Fibroblast of skin of left biceps (primary cell): ENCODE data around the gene CTTNBP2NL.
A peak's percentile ranks its signal among the peaks of the same experiment; 100 is the strongest.
"Not testable (repeated sequence)": the region's sequence is repeated elsewhere in the genome, so short reads cannot be mapped to it uniquely, and the experiment has no call there.

ENCODE experiments used
- DNase-seq, 2 experiments: peaks; one replicate each; pipeline ENCODE4 v3.0.0-alpha.2; 2013; ENCODE audit warnings: low read depth in 2 of 2

Gene CTTNBP2NL

DNA sequence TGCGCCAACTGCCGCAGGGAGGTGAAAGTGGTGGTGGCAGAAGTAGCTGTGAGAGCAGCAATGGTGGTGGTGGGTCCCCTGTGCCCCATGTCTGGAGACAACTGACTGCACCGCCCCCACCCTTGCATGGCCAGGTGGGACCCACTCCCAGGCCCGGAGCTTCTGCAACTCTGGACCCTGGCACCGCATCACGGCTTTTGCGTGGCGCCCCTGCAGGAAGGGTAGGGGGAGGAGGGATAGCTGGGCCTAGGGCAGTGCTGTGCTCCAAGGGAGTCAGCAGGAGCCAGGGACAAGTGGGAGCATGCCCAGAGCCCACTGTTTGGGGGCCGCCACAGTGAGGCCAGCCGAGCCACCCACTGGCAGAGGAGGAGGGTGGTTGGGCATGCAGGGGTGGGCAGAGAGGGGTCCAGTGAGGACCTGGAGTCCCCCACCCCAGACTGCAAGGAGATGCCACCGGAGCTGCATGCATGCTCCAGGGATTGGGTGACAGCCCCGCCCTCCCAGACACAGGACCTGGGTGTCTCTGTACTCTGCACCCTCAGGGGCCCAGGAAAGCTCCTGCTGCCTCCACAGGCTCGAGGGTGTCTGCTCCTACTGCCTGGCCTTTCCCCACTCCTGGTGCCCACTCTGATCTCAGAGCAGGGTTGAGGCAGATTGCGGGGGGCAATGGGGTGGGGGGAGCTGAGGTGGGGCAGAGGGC lies 9.8 kb upstream of the CTTNBP2NL start:
- no peak for DNase-seq

DNA sequence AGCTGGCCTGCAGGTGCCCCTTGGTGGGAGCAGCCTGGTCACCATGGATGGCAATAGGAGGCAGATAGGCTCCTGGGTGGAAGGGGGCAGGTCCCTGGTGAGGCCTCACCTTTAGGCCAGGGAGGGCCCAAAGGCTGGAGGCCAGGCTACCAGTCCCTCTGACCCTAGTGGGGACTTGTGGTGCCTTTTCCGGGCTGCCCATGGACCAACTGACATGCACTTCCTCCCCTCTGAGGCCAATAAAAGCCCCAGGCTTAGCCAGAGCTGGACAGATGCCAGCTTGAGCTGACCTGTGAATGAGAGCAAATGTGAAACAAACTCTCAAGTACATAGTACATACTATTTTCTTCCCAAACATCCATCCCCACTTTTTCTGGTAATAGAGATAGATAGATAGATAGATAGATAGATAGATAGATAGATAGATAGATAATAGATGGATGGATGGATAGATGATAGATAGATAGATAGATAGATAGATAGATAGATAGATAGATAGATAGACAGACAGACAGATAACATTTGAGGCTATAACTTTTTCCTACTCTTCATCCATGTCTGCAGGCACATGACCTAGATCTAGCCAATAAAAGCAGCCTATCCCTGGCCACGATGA lies 9.2 kb upstream of the CTTNBP2NL start:
- DNase-seq, result no peak

DNA sequence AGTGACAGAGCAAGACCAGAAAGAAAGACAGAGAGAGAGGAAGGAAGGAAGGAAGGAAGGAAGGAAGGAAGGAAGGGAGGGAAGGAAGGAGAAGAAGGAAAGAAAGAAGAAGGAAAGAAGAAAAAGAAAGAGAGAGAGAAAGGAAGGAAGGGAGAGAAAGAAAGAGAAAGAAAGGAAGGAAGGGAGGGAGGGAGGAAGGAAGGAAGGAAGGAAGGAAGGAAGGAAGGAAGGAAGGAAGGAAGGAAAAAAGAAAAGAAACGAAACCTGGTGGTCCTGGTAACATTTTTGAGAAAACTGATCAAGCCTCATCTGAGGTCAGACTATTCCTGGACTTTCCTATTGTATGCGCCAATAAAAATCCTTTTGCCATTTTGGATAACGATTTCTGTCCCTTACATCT lies 8.2 kb upstream of the CTTNBP2NL start:
- DNase-seq, result no peak

DNA sequence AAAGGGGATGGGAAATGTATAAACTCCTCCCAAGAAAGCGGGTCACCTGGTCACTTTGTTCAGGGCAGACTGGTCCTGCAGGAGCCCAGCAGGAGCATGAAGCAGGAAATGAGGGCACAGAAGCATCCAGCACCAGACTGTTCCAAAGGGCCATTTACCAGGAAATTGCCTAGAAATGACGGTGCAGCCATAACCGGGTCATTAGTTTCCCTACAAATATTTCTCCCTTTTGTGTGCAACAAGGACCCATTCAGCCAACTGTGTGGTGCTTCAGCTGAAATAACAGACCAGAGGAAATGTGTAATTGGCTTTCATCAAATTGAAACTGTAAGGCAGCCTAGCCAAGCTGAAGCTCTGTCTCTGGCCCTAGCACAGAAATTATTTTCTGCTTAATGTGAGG lies 7.6 kb upstream of the CTTNBP2NL start:
- DNase-seq, result no peak

DNA sequence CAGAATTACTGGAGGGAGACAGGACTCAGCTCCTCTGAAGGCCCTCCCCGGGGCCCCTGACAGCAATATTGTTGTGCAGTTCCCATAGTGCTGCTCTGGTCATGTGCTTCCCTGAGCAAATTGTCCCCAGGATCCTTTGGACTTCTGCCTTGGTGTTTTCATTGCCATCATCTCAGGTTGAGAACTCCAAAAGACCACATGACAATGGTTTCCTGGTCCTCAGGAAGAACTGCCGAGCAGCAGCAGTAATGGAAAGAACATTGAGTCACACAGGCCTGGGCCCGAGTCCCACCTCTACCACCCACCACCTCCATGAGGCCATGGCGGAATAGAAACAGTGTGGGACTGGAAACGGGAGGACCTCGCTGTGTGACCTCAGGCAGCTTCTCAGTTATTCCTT lies 6.3 kb upstream of the CTTNBP2NL start:
- DNase-seq, result no peak

DNA sequence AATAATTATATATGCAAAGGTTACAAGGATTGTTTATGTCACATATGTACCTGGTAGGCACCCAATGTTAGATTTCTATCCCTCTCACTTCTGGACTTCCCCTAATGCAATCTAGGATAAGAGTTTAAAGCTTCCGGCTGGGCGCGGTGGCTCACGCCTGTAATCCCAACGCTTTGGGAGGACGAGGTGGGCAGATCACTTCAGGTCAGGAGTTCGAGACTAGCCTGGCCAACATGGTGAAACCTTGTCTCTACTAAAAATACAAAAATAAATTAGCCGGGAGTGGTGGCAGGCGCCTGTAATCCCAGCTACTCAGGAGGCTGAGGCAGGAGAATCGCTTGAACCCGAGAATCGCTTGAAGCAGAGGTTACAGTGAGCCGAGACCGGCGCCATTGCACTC lies 5.7 kb upstream of the CTTNBP2NL start:
- not testable (repeated sequence) for DNase-seq

DNA sequence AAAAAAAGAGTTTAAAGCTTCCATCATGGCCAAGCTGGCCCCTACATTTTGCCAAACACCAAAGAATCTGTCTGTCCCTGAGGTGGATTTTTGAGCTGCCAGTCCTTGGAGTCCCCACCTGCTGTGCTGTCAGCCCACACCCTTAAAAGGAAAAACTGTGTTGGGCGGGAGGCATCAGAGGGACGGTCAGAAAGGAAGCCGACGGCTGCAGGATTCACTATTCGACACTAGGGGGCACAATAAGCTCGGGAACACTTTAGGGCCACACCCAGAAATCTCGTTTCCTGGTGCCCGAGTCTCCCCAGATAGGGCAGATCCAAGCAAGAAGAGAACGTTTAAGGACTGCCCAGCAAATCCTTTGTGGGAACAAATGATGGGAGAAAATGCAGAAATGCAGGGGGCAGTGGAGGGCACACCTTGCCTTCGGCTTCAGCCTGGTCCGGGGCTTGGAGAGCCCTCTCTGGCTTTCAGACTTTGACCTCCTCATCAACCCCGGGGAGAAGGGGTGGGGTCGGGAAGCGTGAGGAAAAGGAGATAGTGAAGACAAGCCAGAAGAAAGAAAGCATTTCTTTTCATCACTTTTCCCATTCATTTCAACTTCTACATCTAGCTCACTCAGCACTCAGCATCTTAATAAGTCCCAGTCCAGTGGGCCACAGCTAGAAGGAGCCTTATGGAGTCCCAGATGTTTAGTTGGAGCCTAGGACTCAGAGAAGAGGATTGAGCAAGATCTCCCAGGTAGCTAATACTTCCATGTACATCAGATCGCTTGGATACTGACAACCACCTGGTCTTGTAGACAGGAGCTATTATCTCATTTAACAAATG lies 5.0 kb upstream of the CTTNBP2NL start:
- DNase-seq, result peak; percentile 77 to 80

DNA sequence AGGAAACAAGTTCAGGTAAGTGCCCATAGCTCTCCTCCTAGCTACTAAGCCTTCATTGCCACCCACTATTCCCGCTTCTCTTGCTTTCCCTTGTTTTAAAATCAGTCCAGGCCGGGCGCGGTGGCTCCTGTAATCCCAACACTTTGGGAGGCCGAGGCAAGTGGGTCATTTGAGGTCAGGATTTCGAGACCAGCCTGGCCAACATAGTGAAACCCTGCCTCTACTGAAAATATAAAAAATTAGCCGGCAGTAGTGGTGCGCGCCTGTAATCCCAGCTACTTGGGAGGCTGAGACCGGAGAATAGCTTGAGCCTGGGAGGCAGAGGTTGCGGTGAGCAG lies 4.4 kb upstream of the CTTNBP2NL start:
- DNase-seq, result no peak

DNA sequence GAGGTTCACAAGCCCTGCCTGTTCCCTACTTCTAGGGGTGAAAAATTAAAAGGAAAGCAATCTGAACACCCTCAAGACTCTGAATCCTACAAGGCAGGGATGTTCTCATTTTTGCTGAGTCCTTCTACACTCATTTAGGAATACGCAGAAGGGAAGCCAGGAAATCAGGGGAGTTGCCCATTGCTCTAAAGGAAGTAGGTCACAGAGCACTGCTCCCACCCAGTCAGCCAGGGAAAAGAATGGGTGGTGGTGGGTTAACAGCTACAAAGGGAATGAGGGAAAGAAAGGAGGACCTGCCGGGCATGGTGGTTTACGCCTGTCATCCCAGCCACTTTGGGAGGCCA lies 2.4 kb upstream of the CTTNBP2NL start:
- DNase-seq, result no peak

DNA sequence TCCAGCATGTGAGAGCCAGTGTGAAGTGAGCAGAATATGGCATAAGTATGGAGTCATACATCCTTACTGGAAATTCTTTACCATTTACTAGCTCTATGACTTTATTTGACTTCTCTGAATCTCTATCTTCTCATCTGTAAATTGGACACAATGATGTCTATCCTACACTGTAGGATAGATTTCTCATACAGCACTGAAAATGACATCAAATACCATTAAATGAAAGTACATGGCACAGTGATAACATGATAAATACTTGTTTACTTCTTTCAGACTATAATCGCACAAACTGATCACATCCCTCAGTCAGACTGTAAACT lies 1.3 kb upstream of the CTTNBP2NL start:
- DNase-seq, result no peak

DNA sequence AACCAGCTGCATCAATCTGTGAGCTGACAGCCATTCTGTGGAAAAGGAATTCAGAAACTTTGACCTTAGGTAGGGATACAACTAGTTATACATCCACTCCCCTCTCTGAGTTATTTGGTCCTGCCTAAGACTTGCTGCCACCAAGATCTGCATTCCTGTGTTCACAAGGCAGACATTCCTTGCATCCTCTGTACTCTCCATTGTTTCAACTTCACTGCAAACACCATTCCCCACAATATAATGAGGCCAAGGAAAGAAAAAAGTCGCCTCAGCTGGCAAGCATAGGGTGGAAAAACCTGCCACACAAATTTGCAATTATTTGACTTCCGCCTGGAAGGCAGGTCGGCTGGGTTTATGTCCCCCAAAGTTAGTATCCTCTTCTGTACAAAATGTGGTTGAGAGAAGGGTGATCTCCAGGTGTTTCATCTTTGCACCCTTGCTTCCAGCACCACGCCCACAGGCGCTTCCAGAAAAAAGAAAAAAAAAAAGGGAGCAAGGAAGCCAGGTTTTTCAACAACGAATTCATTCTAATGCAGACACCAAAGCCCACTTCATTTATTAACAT lies 676 bp upstream of the CTTNBP2NL start:
- no peak for DNase-seq

DNA sequence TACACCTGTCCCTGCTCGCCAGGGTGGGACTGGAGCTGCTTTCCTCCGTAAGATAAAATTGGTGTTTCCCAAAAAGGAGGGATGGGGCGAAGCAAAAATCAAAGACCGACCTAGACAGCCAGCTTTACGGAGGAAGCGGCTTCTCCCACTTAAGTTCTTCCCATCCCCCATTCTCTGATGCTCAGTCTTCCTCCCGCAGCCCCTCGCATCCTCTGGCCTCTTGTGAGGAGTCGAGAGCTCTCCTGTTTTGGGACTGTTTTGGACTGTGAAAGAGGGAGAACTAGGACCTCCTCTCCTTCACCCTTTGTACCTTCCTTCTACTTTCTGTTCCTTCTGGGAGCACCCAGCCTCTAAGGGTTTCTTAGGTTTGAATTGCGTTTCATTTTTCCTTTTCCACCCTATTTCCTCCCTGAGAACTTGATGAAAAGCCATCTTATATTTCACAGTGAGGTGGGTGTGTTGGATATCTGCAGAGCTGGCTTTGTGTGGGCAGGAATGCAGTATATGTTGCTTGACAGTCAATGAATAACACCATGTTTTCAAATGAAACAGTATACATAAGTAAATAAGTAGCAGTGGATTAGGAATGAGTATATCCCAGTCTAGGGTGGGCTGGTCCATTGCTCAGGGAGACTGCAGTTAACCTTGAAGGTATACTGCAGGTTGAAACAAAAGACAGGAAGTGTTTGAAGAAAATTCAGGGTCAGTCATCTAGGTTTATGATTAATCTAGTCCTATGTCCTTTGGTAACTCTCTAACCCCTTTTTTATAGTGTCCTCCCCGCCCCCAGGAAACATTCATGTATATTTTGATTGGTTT lies 848 bp downstream of the CTTNBP2NL start:
- no peak for DNase-seq

DNA sequence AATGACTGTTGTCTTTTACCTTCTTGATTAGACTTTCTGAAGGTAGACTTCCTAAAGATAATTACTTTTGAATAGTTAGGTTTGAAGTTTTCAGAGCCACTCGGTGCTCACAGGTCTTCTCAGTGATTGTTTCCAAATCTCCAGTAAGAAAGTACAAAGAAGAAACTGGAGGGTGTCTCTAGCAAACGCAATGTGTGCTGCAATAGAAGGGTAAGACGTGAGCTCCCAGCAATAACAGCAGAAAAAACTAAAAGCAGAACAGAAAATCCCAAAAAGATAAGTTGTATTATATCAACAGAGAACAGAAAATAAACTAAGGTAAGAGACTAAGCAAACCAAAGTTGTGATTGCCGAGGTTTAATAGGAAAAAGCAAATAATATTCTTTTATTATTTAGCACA lies 1.8 kb downstream of the CTTNBP2NL start:
- DNase-seq, result no peak

DNA sequence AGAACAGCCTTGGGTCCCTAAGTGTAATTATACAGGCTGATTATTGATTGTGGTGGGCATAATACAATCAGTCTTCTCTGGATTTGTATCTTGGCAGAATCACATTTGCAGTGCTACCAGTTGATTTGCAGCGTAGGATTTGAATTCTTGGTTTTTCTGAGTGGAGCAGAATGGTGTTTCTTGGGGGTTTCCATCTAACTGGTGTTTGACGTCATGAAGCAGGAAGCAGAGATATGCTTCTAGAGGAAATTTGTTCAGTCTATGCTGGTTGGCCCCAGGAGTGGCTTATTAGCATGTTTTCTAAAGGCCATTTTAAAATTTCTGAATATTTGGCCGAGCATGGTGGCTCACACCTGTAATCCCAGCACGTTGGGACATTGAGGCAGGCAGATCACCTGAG lies 3.4 kb downstream of the CTTNBP2NL start:
- no peak for DNase-seq

DNA sequence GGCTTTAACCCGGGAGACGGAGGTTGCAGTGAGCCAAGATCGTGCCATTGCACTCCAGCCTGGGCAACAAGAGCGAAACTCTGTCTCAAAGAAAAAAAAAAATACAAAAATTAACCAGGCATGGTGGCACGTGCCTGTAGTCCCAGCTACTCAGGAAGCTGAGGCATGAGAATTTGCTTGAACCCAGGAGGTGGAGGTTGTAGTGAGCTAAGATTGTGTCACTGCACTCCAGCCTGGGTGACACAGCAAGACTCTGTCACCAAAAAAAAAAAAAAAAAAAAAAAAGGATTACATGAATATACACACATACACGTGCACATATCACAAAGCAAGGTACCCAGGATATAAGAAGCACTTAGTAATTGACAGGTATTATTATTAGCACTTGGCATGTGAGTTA lies 4.7 kb downstream of the CTTNBP2NL start:
- not testable (repeated sequence) for DNase-seq

DNA sequence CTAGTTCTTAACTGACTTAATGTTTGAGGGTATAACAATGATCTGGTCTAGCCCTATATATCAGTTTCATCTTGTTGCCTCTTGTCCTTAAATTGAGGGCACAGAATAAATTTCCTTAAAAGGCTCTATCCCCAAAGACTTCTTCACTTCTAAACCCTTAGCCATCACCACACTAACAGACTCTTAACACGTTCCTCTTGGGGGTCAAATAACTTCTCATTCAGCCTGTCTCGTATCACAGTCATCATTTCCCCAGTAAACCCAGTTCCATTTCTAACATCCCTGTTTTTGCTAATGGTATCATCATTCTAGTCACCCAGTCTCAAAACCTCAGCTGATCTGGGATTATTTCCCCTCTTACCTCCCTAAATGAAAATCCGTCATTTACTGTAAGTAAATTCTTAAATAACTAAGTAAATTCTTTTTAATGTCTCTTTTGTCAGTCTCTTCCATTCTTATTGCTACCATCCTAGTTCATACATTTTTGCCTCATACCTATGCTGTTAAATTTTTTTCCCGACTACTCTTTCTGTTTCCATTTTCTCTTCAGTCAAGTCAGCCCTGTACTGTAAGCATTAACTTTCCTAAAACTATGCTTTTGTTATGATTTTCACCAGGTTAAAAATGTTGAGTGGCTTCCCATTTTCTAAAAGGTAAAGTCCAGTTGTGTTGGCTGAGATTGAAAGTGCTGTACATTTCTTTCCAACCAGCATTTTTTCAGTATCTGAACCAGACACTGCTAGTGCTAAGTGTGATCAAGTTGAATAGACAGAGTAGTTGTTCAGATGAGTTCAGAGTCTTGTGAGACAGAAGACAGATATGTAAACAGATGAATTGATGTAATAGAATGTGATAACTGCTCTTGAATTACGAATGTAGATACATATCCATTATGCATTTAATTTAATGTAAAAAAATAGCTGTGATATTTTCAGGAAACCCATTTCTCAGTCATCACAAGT lies 6.9 kb downstream of the CTTNBP2NL start:
- no peak for DNase-seq

DNA sequence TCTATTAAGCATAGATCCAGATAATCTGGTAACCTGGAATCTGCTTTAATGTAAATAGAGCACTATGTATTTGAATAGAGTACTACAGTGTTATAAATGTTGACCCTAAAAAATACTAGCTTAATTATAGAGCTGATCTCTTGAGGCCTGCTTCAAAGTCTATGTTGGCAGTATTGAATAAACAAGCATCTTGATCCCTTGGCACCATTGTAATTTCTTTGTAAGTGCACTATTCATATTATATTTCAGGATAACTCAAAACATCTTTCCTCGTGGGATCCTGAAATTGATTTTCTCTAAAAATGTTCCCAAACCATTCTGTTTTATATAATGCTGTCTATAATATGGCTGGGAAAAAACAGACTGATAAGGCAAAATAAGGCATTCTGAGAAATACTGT lies 10.8 kb downstream of the CTTNBP2NL start:
- no peak for DNase-seq

DNA sequence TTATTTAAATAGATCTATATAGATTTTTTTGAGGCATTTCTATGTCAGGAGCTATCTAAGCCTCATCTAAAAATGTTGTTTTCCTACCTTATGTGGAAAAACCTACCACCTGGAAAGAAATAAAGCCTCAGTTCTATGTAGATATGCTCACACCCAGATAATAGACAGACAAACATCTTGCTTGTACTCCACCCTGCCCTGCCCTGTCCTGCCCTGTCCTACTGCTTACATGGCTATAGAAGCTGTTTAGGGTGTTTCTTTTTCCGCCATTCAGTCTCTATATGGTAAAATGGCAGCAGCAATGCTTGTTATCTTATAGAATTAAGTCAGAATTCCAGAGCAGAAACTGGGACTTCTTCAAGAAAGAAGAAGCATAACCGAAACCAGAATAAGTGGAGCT lies 13.4 kb downstream of the CTTNBP2NL start:
- DNase-seq, result no peak

DNA sequence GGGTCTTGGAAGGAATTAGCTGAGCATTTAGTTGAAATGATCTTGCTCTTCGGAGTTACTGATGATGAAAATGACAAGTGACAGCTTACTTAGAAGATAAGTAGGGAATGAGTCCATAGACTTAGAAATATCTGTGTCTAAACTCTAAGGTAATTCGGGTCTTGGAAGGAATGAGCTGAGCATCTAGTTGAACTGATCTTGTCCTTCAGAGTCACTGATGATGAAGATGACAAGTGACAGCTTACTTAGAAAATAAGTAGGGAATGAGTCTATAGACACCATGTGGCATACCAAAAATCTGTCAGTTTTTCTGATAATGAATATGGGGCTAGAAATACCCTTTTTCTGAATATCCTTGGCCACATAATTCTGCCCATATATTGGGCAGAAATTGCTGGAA lies 14.7 kb downstream of the CTTNBP2NL start:
- no peak for DNase-seq

DNA sequence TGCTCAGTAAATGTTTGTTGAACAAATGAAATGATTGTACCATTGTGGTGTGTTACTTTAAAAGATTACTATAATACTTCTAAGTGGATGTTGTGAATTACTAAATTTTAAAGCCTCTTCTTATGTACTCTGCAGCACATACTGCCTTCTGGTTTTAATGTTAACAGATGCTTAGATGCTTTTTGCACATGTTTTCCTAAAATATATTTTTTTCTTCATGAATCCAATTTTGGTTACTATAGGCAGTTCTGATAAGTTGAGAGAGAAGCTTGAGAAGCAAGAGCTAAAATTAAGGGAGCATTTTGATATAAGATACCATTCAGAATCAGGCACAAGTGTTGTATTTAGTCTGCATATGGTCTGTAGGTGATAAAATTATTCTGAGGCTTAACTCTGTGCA lies 21.3 kb downstream of the CTTNBP2NL start:
- no peak for DNase-seq
